GM21390 (cell line): ENCODE data around the gene CTTNBP2.

ENCODE experiments used
- ATAC-seq: cut with Tn5 transposase; IDR thresholded peaks from one replicate; pipeline ENCODE4 v1.9.1; 2021; ENCODE audit not compliant: unreplicated experiment

Gene CTTNBP2, protein sequence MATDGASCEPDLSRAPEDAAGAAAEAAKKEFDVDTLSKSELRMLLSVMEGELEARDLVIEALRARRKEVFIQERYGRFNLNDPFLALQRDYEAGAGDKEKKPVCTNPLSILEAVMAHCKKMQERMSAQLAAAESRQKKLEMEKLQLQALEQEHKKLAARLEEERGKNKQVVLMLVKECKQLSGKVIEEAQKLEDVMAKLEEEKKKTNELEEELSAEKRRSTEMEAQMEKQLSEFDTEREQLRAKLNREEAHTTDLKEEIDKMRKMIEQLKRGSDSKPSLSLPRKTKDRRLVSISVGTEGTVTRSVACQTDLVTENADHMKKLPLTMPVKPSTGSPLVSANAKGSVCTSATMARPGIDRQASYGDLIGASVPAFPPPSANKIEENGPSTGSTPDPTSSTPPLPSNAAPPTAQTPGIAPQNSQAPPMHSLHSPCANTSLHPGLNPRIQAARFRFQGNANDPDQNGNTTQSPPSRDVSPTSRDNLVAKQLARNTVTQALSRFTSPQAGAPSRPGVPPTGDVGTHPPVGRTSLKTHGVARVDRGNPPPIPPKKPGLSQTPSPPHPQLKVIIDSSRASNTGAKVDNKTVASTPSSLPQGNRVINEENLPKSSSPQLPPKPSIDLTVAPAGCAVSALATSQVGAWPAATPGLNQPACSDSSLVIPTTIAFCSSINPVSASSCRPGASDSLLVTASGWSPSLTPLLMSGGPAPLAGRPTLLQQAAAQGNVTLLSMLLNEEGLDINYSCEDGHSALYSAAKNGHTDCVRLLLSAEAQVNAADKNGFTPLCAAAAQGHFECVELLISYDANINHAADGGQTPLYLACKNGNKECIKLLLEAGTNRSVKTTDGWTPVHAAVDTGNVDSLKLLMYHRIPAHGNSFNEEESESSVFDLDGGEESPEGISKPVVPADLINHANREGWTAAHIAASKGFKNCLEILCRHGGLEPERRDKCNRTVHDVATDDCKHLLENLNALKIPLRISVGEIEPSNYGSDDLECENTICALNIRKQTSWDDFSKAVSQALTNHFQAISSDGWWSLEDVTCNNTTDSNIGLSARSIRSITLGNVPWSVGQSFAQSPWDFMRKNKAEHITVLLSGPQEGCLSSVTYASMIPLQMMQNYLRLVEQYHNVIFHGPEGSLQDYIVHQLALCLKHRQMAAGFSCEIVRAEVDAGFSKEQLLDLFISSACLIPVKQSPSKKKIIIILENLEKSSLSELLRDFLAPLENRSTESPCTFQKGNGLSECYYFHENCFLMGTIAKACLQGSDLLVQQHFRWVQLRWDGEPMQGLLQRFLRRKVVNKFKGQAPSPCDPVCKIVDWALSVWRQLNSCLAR (N-terminal part only)

DNA sequence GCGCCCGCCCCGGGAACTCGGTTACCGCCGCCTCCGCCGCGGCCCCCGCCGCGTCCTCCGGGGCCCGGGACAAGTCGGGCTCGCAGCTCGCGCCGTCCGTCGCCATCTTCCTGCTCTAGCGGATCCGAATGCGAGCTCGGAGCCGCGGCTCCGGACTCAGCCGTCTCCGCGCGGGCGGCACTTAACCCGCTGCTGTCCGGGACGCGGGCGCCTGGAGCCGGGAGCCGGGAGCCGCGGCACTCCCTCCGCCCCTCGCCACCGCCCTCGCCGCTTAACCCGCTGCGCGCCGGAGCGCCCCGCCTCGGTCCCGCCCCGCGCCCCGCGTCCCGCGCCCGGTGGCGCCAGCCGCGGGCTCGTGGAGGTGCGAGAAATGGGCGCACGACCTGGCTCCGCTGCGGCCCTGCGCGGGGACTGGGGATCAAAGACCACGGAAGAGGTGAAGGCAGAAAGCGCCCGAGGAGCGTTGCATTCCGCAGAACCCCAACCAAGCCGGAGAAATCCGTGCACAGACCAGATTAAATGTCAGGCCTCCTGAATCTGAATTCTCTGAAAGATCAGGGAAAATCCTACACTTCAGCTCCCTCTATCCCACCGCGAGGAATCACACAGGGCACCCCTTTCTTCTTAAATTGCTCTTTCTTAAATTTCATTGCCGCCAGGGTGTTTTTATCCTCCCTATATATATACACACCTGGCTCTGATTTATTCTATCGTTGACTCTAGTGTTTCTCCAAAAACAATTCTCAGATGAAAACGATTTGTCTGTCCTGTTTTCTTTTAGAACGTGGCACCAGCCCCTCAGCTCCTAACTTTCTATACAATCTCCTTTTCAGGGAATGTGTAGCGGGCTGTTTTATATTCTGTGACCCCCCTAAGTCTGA lies at the start of gene CTTNBP2:
TSS of gene CTTNBP2 (minus strand) at position 132 of the 881 bp plus-strand sequence. CDS start at position 106, 26 bp downstream.
- ATAC-seq, result no peak

DNA sequence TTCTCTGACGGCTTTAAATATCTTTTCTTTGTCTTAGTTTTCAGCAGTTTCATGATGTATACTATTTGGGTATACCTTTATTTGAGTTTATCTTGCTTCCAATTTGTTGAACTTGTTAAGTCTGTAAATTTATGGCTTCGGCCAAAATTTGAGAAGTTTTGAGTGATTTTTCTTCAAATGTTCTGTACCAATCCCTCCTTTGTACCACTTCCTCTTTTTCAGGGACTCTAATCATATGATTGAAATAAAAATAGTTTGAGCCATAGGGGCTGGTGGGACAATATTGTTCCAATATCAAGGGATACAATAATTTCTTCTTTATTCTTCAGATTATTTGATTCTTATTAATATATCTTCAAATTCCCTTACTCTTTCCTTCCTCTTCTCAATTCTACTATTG lies 43.1 kb upstream of the CTTNBP2 start:
- ATAC-seq, result no peak

DNA sequence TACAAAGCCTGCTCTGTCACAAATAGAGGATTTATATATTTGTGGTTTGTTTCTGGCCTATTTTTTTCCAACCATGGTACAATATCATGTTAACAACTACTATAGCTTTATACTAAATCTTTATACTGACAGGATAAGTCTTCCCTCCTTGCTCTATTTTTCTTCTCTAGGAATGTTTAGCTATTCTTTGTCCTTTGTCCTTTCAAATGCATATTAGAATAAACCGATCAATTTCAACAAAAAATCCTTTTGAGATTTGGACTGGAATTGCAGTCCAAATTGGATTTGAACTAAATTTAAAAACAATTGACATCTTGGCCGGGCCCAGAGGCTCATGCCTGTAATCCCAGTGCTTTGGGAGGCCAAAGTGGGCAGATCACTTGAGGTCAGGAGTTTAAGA lies 39.2 kb upstream of the CTTNBP2 start:
- no peak for ATAC-seq

DNA sequence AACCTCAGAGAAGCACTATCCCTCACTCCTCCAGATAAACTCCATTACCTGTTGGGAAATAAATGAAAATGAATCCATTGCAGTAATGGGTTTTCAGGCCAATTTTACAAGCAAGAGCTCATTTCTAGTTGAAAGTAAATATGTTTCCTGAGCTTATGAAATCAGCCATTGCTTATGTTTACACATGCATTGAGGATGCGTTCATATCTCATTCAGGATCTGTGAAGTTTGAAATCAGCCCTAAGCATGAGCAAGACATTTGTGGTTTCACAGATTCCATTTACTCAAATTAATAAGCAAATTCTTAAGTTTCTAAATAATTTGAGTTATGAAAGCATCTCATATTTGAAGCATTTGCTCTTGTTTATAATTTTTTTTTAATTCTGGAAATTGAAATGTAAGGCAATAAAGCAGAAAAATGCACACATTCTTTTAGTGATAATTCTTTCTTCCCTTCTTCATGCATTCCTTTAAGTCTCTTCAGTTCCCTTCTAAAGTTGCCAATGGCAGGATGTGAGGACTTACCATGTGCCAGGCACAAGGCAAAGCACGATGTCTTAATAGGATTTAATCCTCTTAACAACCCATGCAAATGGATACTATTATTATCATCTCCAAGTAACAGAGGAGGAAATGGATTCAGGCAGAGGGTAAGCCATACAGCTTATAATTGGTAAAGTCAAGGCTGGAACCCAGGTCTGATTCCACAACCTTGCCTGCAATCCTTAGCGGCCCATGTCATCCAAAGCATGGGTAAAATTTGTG lies 35.0 kb upstream of the CTTNBP2 start:
- no peak for ATAC-seq

DNA sequence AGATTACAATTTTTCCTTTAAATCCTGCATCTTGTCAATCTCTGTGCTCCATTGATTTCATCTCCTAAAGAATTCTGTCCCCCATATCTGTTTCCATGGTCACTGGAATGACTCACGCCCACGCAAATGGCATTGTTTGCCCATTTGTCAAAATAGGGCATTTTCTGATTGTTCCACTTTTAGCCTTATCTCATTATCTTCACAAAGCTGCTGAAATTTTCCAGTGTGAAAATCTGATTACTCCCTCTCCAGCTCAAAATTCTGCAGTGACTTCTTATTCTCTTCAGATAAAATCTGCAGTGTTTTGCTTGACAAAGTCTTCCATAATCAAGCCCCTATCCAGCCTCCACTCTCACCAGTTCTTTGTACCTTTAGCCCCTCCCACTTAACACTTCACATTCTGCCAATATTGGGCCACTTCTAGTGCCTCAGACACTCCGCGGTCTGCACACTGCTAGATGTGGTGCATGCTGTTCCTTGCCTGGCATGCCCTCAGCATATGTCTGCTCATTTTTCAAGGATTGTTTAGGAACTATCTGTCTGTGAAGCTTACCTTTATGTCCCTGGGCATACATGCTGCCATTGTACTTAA lies 33.9 kb upstream of the CTTNBP2 start:
- ATAC-seq, result no peak

DNA sequence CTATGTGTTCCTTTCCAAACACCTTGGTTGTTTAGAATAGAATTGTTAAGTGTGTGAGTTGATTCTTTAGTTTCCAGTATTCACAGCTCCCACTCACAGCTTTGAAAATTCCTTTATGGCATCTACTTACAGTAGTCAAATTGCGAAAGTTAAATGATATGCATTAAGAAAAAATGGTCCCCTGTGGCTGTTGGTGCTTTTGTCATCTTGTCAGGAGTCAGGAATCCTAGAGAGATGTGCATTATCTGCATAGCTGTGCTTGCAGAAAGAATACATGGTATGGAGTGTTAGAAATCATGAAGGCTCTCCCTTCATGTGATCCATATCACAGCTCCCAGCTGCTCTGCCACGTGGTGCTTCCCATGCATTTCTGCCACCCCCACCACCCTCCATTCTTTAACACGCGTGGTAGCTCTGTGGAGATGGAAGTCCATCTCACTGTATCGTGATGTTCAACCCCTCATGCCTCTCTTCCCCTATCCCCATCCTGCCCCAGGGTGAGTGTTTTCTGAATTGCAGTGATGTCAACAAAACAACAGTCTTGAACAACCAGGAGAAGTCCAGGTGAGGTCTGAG lies 29.2 kb upstream of the CTTNBP2 start:
- ATAC-seq, result no peak

DNA sequence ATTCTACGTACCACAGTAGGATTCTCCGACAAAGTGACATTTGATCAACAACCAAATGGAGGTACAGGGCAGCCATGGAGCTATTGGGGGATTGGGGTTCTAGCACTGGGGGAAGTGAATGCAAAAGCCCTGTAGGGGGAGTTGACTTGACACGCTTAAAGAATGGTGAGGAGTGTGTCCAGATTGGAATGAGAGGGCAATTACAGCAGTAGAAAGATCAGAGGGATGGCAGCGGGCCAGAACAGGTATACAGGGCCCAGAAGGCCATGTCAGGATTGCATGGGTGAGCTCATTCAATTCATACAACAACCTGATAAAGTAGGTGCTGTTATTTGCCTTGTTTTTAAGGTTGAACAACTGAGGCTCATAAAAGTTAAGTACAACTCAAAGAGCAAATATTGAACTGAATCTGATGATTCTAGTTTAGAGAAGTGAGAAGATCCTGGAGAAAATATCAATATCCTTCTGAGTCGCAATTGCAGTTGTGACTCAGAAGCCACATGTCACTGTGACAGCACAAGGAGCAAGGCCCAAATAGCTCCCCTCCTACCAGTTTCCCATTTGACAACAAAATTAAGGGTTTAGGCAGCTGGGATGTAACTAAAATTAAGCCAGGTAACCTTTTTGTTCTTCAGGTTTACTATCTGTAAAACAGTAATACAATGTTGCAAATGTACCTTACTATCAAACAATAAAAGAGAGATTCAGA lies 28.0 kb upstream of the CTTNBP2 start:
- no peak for ATAC-seq

DNA sequence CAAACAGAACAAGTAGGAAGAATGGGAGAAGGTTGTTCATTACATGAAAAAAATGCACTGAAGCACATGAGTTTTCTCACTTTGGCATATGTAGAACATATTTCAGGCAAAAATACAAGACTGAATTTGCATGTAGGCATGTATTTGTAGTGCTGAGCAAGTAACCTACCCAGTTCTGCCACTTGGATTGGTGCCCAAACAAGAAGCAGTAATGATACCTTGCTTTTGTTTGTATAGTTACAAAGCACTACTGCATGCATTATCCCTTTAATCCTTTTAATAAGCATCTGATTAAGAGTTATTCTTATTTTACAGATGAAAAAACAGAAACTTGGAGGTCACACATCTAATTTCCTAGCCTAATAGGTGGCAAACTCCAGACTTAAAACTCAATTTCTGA lies 23.1 kb upstream of the CTTNBP2 start:
- ATAC-seq, result no peak

DNA sequence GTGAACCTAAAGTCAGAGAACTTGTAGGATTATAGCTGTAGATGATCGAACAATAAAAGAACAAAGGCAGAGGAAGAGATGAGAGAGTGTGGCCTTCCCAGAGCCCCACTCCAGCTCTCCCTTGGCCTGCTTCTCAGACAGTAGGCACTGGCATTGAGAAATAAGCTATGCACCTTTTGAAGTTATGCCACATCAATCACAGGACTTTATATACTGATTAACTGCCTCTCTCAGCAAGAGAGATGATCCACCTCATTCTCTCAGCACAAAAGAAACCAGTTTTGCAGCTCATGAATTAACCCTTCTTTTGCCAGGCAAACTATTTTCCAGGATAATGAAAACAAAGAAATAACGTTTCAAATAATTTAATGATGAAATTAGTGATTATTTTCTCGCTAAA lies 22.0 kb upstream of the CTTNBP2 start:
- ATAC-seq, result no peak

DNA sequence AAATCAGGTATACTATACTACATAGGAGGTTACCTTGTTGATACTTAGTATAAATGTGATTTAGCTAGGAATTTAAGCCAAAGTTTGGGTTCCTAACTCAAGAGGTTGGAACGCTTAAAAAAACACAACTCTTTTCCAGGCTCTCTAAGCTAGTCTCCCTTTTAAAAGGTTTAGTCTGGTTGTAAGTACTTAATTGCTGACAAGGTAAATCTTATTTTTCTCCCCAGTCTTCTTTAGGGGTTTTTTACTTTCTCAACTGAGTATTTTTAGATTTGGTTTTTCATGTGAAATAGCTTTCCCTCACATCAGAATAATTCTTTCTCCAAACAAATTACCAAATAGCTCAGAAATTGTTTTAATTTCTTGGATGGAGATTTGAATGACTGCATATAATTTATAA lies 20.8 kb upstream of the CTTNBP2 start:
- no peak for ATAC-seq

DNA sequence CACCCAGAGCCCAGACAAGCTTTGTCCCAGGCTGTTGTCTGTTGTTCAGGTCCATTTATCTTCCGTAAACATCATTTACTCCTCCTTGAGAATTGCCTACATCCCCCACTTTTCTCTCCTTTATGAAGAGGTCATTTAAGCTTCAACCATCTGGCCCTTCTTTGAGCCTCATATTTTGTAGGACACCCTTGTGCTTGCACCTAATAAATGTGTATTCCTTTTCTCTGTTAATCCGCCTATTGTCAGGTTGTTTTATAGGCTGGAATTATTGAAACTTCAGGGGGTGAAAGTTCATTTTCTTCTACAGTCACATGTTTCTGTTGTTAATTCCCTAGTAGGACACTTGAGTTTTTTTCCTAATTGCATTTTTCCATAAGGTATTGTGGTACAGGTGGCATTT lies 19.6 kb upstream of the CTTNBP2 start:
- no peak for ATAC-seq

DNA sequence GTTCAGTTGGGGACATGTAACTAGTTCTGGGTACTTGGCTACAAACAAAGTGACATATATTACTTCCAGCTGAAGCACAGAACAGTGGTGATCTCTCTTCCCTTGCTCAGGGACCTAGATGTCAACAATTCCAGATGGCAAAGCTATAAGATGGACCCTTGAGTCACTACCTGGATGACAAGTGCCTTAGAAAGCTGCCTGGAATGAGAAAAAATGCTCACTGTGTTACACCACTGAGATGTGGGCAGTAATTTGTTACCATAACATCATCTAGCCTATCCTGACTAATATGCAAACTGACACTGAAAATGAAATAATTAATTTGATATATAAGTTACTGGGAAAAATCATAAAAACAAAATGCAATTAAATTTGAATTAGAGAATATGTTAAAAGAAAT lies 16.4 kb upstream of the CTTNBP2 start:
- no peak for ATAC-seq

DNA sequence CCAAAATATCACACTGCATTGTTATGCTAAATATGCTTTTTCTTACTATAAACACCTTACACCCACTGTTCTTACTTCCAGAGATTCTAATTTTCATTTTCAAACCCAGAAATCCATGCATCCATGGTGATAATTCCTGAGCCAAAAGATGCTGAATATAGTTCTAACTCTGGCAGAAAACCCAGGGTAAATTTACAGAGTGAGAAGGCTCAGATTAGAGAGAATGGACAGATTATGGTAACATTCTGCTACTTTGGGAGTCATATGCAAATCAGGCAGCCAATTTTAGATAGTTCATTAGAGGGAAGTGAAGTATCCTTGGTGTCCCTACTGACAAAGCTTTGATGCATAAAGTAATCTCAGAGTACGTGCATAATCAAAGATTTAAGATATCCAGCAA lies 15.4 kb upstream of the CTTNBP2 start:
- no peak for ATAC-seq

DNA sequence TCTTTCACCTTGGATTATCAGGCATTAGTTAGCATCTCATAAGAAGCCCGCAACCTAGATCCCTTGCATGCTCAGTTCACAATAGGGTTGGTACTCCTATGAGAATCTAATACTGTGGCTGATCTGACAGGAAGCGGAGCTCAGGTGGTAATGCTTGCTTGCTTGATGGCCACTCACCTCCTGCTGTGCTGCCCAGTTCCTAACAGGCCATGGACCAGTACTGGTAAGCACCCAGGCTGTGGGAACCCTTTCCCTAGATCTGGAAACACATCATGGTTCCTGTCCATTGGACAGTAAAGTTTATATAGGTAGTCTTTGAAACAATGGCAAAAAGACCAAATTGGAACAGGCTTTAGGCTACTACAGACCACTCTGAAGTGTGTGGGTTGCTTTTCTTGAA lies 9.4 kb upstream of the CTTNBP2 start:
- ATAC-seq, result no peak

DNA sequence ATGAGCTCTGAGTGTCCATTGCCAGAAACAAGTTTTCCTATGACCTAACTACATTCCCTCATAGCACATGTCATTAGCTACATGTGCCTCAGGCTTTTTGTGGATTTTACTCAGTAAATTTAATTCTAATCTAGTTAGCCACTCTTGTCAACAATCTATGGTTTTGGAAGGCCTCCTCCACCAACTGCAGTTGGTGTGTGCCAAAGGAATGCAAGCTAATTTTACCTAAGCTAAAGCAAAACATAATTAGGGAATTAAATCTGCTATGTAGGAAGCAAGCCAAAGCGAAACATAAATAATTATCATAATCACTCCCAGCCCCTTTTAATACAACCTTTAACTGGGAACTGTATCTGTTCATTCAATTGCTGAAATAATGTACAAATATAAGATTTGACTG lies 3.5 kb upstream of the CTTNBP2 start:
- ATAC-seq, result no peak

DNA sequence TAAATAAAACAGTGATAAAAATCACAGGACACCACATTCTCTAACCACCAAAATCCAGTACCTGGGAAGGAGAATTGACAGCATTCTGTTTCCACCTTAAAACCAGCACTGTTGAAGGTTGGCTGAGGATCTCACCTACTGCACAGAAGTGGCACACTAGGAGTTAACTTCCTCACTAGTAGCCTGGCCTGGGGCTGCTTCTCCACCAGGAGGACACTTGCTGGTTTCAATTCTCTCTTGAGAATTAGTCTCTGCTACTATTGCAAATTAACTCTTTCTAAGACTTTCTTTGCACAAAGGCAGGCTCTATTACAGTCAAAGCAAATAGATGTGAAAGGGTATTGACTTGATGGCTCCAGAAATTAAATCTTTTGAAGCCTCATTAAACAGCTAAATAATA lies 2.3 kb upstream of the CTTNBP2 start:
- no peak for ATAC-seq

DNA sequence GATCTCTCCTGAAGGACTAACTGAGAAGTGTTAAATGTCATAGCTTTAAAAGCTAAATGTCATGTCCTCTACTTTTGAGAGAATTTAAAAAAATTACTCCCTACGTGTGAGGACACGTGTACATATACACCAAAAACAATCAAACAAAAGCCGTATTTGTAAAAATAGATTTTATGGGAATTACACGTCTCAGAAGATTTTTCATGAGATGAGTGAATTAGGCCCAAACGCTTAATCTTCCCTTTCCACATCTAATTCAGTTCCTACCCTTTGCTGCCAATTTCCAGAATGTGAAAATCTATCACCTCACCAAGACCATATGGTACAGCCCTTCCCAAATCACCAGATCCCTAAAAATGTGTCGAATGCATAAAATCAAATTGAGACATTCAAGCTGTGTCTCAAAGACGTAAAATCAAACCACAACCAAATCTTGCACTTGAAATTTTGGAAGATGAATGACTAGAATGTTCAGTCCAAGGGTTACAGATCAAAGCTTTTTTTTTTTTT lies 1.0 kb upstream of the CTTNBP2 start:
- ATAC-seq, result no peak
